GM10266 (cell line): Measurements from ENCODE around the gene MAP7D2.

Experiments
- DNase-seq: peaks from one replicate; pipeline ENCODE4 v3.0.0; 2012; ENCODE audit errors: extremely low spot score
- CTCF ChIP-seq: IDR thresholded peaks from 2 replicates; pipeline ENCODE4 v1.5.1; 2012; ENCODE audit warnings: mild to moderate bottlenecking, low read depth; ENCODE audit not compliant: control insufficient read depth, insufficient read depth; ENCODE audit errors: missing control alignments

MAP7D2 gene

GRCh38 chrX:19991350-19991718, 125.4 kb downstream of the MAP7D2 start:
- peak; percentile 6 for DNase-seq
- no peak for TF ChIP-seq CTCF

GRCh38 chrX:19990556-19991349, 126.0 kb downstream of the MAP7D2 start, which contains the start of gene BCLAF3:
Gene BCLAF3, minus strand, starts transcription at chrX:19991061. Its CDS starts 20,797 bp downstream, at chrX:19970264.
- DNase-seq = peak; percentile 95
- TF ChIP-seq CTCF = peak; percentile 79

- no peak for TF ChIP-seq CTCF
- peak; percentile 20 for DNase-seq
These were observed 126.6 kb downstream of the MAP7D2 start for GRCh38 chrX:19990151-19990555.

- DNase-seq = no peak
- TF ChIP-seq CTCF = no peak
These were observed 128.9 kb downstream of the MAP7D2 start for GRCh38 chrX:19987856-19988255.

- no peak for DNase-seq
- no peak for TF ChIP-seq CTCF
These were observed 130.2 kb downstream of the MAP7D2 start for GRCh38 chrX:19986531-19986930.

GRCh38 chrX:19981947-19982346, 134.8 kb downstream of the MAP7D2 start:
- DNase-seq = no peak
- TF ChIP-seq CTCF = no peak

- DNase-seq = no peak
- no peak for TF ChIP-seq CTCF
These were observed 140.9 kb downstream of the MAP7D2 start for GRCh38 chrX:19975845-19976244.
